H1 (cell line): ENCODE measurements around the gene AMOT. TPM values are rescaled to one million over a fixed set of nuclear protein-coding genes. Genes with fewer than 3 reads are reported as not detected.

Source experiments
- CTCF ChIA-PET: fragments of 300-600 bp; sonication (Branson Sonifier 250); formaldehyde crosslinking; loops from one replicate; lab custom pipeline; 2021; ENCODE audit not compliant: partially characterized antibody; lab: Charles Lee
- POLR2A ChIA-PET: fragments of 300-600 bp; sonication (Branson Sonifier 250); formaldehyde crosslinking; loops from one replicate; lab custom pipeline; 2021; ENCODE audit warnings: inconsistent platforms; ENCODE audit not compliant: partially characterized antibody; lab: Charles Lee
- DNase-seq, 2 experiments: peaks; one replicate each; pipeline versions ENCODE4 v3.0.0 to v3.0.0-alpha.2; 2010 to 2022; ENCODE audit warnings: low spot score in 2 of 2, low read depth in 1 of 2, mixed read lengths in 1 of 2
- FAIRE-seq: peaks from 2 replicates; lab custom pipeline; 2011; peaks lifted over from hg19 to GRCh38; lab: Jason Lieb, UNC
- H2AFZ ChIP-seq: 2 replicates; pipeline ENCODE4 v1.8.1; 2012; ENCODE audit warnings: low read length, inconsistent platforms
- H2AK5ac ChIP-seq: 2 replicates; pipeline ENCODE4 v1.6.1; 2013; ENCODE audit warnings: low read depth, low read length
- H2BK120ac ChIP-seq: replicated peaks from 2 replicates; pipeline ENCODE3; 2013; ENCODE audit warnings: low read depth, low read length, inconsistent platforms
- H2BK12ac ChIP-seq: 2 replicates; pipeline ENCODE4 v1.6.1; 2013; ENCODE audit warnings: low read depth, low read length
- H2BK15ac ChIP-seq: 2 replicates; pipeline ENCODE4 v1.6.1; 2013; ENCODE audit warnings: low read length
- H2BK20ac ChIP-seq: 2 replicates; pipeline ENCODE4 v1.6.1; 2013; ENCODE audit warnings: low read length
- H2BK5ac ChIP-seq: 2 replicates; pipeline ENCODE4 v1.6.1; 2013; ENCODE audit warnings: low read depth, low read length
- H3K14ac ChIP-seq: 2 replicates; pipeline ENCODE4 v1.6.1; 2013; ENCODE audit warnings: inconsistent platforms; ENCODE audit not compliant: insufficient read length
- H3K18ac ChIP-seq: 2 replicates; pipeline ENCODE4 v1.6.1; 2013; ENCODE audit warnings: low read length; ENCODE audit errors: extremely low read depth
- H3K23ac ChIP-seq: 2 replicates; pipeline ENCODE4 v1.6.1; 2013; ENCODE audit warnings: inconsistent platforms; ENCODE audit not compliant: insufficient read length
- H3K23me2 ChIP-seq: 2 replicates; pipeline ENCODE4 v1.6.1; 2013; ENCODE audit warnings: low read depth, low read length
- H3K27ac ChIP-seq: 2 replicates; pipeline ENCODE4 v1.6.1; 2011; ENCODE audit warnings: low read depth, low read length, inconsistent platforms
- H3K27me3 ChIP-seq, 4 experiments: replicated peaks in 1 of 4; 1 replicate in 1 of 4; 2 replicates in 3 of 4; pipeline versions ENCODE4 v1.6.1 to v1.8.1; 2011 to 2013; ENCODE audit warnings: low read length in 3 of 4, mild to moderate bottlenecking in 3 of 4, inconsistent platforms in 2 of 4, mixed read lengths in 2 of 4, moderate library complexity in 1 of 4; ENCODE audit not compliant: control insufficient read depth in 3 of 4, insufficient read depth in 3 of 4; ENCODE audit errors: extremely low read depth in 1 of 4
- H3K36me3 ChIP-seq, 4 experiments: 2 replicates each; pipeline versions ENCODE4 v1.6.1 to v1.8.1; 2011 to 2013; ENCODE audit warnings: mild to moderate bottlenecking in 4 of 4, low read length in 3 of 4, moderate library complexity in 2 of 4, control low read depth in 1 of 4, inconsistent platforms in 1 of 4; ENCODE audit not compliant: insufficient read depth in 4 of 4, control insufficient read depth in 2 of 4
- H3K4ac ChIP-seq: replicated peaks from 2 replicates; pipeline ENCODE3; 2013; ENCODE audit warnings: low read length, low read depth, mixed read lengths, inconsistent platforms; ENCODE audit not compliant: insufficient read length
- H3K4me1 ChIP-seq, 4 experiments: replicated peaks in 1 of 4; 1 replicate in 1 of 4; 2 replicates in 3 of 4; pipeline versions ENCODE4 v1.6.1 to v1.8.1; 2011 to 2013; ENCODE audit warnings: low read length in 3 of 4, inconsistent platforms in 2 of 4, mixed read lengths in 1 of 4; ENCODE audit not compliant: insufficient read depth in 4 of 4, control insufficient read depth in 3 of 4
- H3K4me2 ChIP-seq, 2 experiments: 2 replicates each; pipeline versions ENCODE4 v1.6.1 to v1.8.1; 2011 to 2013; ENCODE audit warnings: low read depth in 2 of 2, low read length in 2 of 2, control low read depth in 1 of 2, inconsistent platforms in 1 of 2, mild to moderate bottlenecking in 1 of 2; ENCODE audit not compliant: insufficient read depth in 1 of 2
- H3K4me3 ChIP-seq, 4 experiments: fragments of 200-600, 300-600 bp in 1 of 4; sonication (generic), shearing (Covaris generic), sonication (Bioruptor Twin) in 1 of 4; 2 replicates each; pipeline versions ENCODE4 v1.5.1 to v1.8.1; 2011 to 2016; ENCODE audit warnings: low read length in 4 of 4, low read depth in 3 of 4, control low read depth in 2 of 4, inconsistent platforms in 2 of 4, mild to moderate bottlenecking in 2 of 4, mixed read lengths in 1 of 4, moderate library complexity in 1 of 4; ENCODE audit not compliant: insufficient read depth in 2 of 4; ENCODE audit errors: extremely low read depth in 1 of 4
- H3K56ac ChIP-seq: replicated peaks from 2 replicates; pipeline ENCODE3; 2013; ENCODE audit warnings: low read depth, mild to moderate bottlenecking, mixed read lengths, low read length, inconsistent platforms; ENCODE audit not compliant: insufficient read length
- H3K79me1 ChIP-seq: 2 replicates; pipeline ENCODE4 v1.6.1; 2013; ENCODE audit warnings: low read depth, low read length, control low read depth
- H3K79me2 ChIP-seq, 2 experiments: 2 replicates each; pipeline versions ENCODE4 v1.6.1 to v1.8.1; 2012 to 2013; ENCODE audit warnings: low read length in 2 of 2, mild to moderate bottlenecking in 2 of 2, inconsistent platforms in 1 of 2; ENCODE audit not compliant: insufficient read depth in 2 of 2, control insufficient read depth in 1 of 2
- H3K9ac ChIP-seq, 4 experiments: replicated peaks in 1 of 4; 1 replicate in 1 of 4; 2 replicates in 3 of 4; pipeline versions ENCODE4 v1.6.1 to v1.8.1; 2011 to 2013; ENCODE audit warnings: low read depth in 3 of 4, low read length in 3 of 4, control low read depth in 2 of 4, mild to moderate bottlenecking in 2 of 4, moderate library complexity in 2 of 4, inconsistent platforms in 1 of 4; ENCODE audit errors: extremely low read depth in 1 of 4
- H3K9me3 ChIP-seq, 2 experiments: 2 replicates each; pipeline versions ENCODE4 v1.6.1 to v1.8.1; 2012 to 2013; ENCODE audit warnings: mild to moderate bottlenecking in 2 of 2, moderate library complexity in 2 of 2, control low read depth in 1 of 2, inconsistent platforms in 1 of 2, low read depth in 1 of 2, low read length in 1 of 2, mixed read lengths in 1 of 2; ENCODE audit not compliant: insufficient read depth in 2 of 2
- H4K20me1 ChIP-seq, 2 experiments: replicated peaks in 1 of 2; 2 replicates each; pipeline versions ENCODE3 to v1.8.1; 2011 to 2013; ENCODE audit warnings: inconsistent platforms in 2 of 2, low read length in 2 of 2, mild to moderate bottlenecking in 1 of 2; ENCODE audit not compliant: insufficient read depth in 2 of 2, control insufficient read depth in 1 of 2
- H4K5ac ChIP-seq: 2 replicates; pipeline ENCODE4 v1.6.1; 2013; ENCODE audit warnings: low read length, low read depth, mixed read lengths, inconsistent platforms; ENCODE audit not compliant: insufficient read length
- H4K8ac ChIP-seq: 2 replicates; pipeline ENCODE4 v1.8.0; 2013; ENCODE audit warnings: mild to moderate bottlenecking, moderate library complexity, low read length, inconsistent platforms; ENCODE audit not compliant: insufficient read depth; ENCODE audit errors: extremely low read depth
- H4K91ac ChIP-seq: replicated peaks from 2 replicates; pipeline ENCODE3; 2013; ENCODE audit warnings: low read length, mixed read lengths, inconsistent platforms; ENCODE audit not compliant: insufficient read length
- CBX8 ChIP-seq: fragments of 300-800, 300-1000 bp; sonication (generic); IDR thresholded peaks from 2 replicates; pipeline ENCODE4 v1.7.1; 2016; ENCODE audit warnings: low read depth, low read length, borderline replicate concordance
- CTBP2 ChIP-seq: IDR thresholded peaks from 2 replicates; pipeline ENCODE4 v1.7.0; 2011; ENCODE audit warnings: borderline replicate concordance, mild to moderate bottlenecking, moderate library complexity, mixed read lengths, low read length; ENCODE audit not compliant: insufficient read depth, insufficient read length
- FOSL1 ChIP-seq: IDR thresholded peaks from 2 replicates; pipeline ENCODE4 v1.6.1; 2011; ENCODE audit warnings: mild to moderate bottlenecking, low read depth, low read length, moderate library complexity; ENCODE audit not compliant: insufficient read depth
- HDAC6 ChIP-seq: IDR thresholded peaks from one replicate; pipeline ENCODE4 v1.7.1; 2012; ENCODE audit warnings: low read depth, mild to moderate bottlenecking, inconsistent platforms, low read length, moderate library complexity
- RXRA ChIP-seq: IDR thresholded peaks from 2 replicates; pipeline ENCODE4 v1.6.1; 2011; ENCODE audit warnings: low read depth, mild to moderate bottlenecking, low read length, moderate library complexity; ENCODE audit not compliant: insufficient read depth
- SAP30 ChIP-seq: fragments of 300-600 bp; sonication (generic); IDR thresholded peaks from 2 replicates; pipeline ENCODE4 v1.7.1; 2012; ENCODE audit warnings: low read length, moderate library complexity, mild to moderate bottlenecking, inconsistent platforms; ENCODE audit not compliant: insufficient read depth, insufficient replicate concordance
- SIRT6 ChIP-seq: IDR thresholded peaks from one replicate; pipeline ENCODE4 v1.7.1; 2012; ENCODE audit warnings: low read length, inconsistent platforms
- SP1 ChIP-seq: IDR thresholded peaks from 2 replicates; pipeline ENCODE4 v1.6.1; 2011; ENCODE audit warnings: low read depth, low read length
- SP2 ChIP-seq: IDR thresholded peaks from 2 replicates; pipeline ENCODE4 v1.6.1; 2012; ENCODE audit warnings: mild to moderate bottlenecking, low read length, inconsistent platforms
- SP4 ChIP-seq: IDR thresholded peaks from 2 replicates; pipeline ENCODE4 v1.6.1; 2012; ENCODE audit warnings: low read length, inconsistent platforms
- TAF7 ChIP-seq: optimal IDR thresholded peaks from 2 replicates; pipeline ENCODE3; 2011; ENCODE audit warnings: low read depth, mild to moderate bottlenecking, inconsistent platforms, low read length, moderate library complexity, borderline replicate concordance
- WGBS, 2 experiments: shearing (Covaris generic) in 1 of 2; methylation state at CpG; one replicate each; pipeline versions ENCODE4 v1.1.6 to v1.1.7; 2013 to 2015; ENCODE audit warnings: low lambda C conversion rate in 2 of 2, mixed read lengths in 2 of 2, inconsistent platforms in 1 of 2, low coverage in 1 of 2, missing lambda C conversion rate in 1 of 2; ENCODE audit not compliant: insufficient replicate concordance in 2 of 2, insufficient coverage in 1 of 2, insufficient read length in 1 of 2; ENCODE audit errors: extremely low coverage in 1 of 2, missing lambda C conversion rate in 1 of 2; 5-methylcytosine and 5-hydroxymethylcytosine counted together
- polyA plus RNA-seq, 7 experiments: library from polyadenylated mRNA; depleted of rRNA in 3 of 7; stranded (reverse) in 5 of 7; unstranded in 2 of 7; fragments of >200 nt in 5 of 7; fragments of 200-250 nt in 2 of 7; gene quantifications; 1 replicate in 5 of 7; 2 replicates in 1 of 7; 4 replicates in 1 of 7; pipeline versions ENCODE4 v1.2.1 to v1.2.3, GENCODE V29; 2011 to 2013; ENCODE audit warnings: missing spikeins in 2 of 7, mixed read lengths in 2 of 7
- total RNA-seq: library from RNA; stranded (reverse); fragmentation: NEBNext Ultra II Directional; extraction: Animal tissue kit (Norgen Biotek cat#: 25700); gene quantifications from 2 replicates; pipeline ENCODE4 v1.2.1, GENCODE V29; 2021

Gene AMOT
- total and polyA plus RNA-seq, 2 of the 8 experiments (the other 6 are each of a cell fraction or from before 2014, with no cell fraction given), result 2.3 to 7.1 TPM

- no peak overlapping the region for H4K8ac ChIP-seq
- no peak overlapping the region for H2BK20ac ChIP-seq
- H3K14ac ChIP-seq, result no peak overlapping the region
- no peak overlapping the region for H3K27ac ChIP-seq
- DNase-seq (no peak), FAIRE-seq (no peak)
- H2BK120ac ChIP-seq, result no peak overlapping the region
- H2BK15ac ChIP-seq, result no peak overlapping the region
- H3K79me2 ChIP-seq, result no peaks in the 10 kb centered on the region
- H3K36me3 ChIP-seq, result no peaks in the 10 kb centered on the region
- no peaks in the 10 kb centered on the region for H3K79me1 ChIP-seq
- H3K4me2 ChIP-seq, result no peak overlapping the region
- H4K91ac ChIP-seq, result no peak overlapping the region
- no peak overlapping the region for H3K4me3 ChIP-seq
- POLR2A ChIA-PET, result no interaction called here
- H3K9ac ChIP-seq, result no peak overlapping the region
- H3K18ac ChIP-seq, result no peak overlapping the region
- peaks cover 0 to 3% (median 0%) of the 10 kb centered on the region in 4 experiments; a peak in 2 of 7 replicates for H3K4me1 ChIP-seq
- H3K23me2 ChIP-seq, result no peaks in the 10 kb centered on the region
- H2BK5ac ChIP-seq, result no peak overlapping the region
- H2BK12ac ChIP-seq, result no peak overlapping the region
- H3K23ac ChIP-seq, result no peak overlapping the region
- no peak overlapping the region for H3K56ac ChIP-seq
- H4K20me1 ChIP-seq, result no peaks in the 10 kb centered on the region
- CTCF ChIA-PET, result interaction anchor here (1.4 kb wide), 1 partner anchor 14 kb away, joined by 8 read pairs; no protein-coding TSS in a partner anchor
- H2AK5ac ChIP-seq, result no peak overlapping the region
- H3K9me3 ChIP-seq, result no peaks in the 10 kb centered on the region
- H4K5ac ChIP-seq, result no peak overlapping the region
- WGBS, 2 experiments, result 87% methylated on average over 3 of the region's 3 CpGs; no CpG with 5 or more reads in 1 of the 2 experiments
- no peaks in the 10 kb centered on the region for H3K27me3 ChIP-seq
- H2AFZ ChIP-seq, result no peak overlapping the region
- no peak overlapping the region for H3K4ac ChIP-seq
- TF ChIP-seq TAF7 (no peak), RXRA (no peak), CTBP2 (no peak), HDAC6 (no peak), SP2 (no peak), CBX8 (no peak), SIRT6 (no peak), FOSL1 (no peak), SP1 (no peak), SAP30 (no peak), SP4 (no peak)
These were observed 31.9 kb downstream of the AMOT start for GRCh38 chrX:112808651-112809195.
